Spleen (tissue), 11 donors: ENCODE measurements around the gene VPS72. TPM values are rescaled to one million over a fixed set of nuclear protein-coding genes. Genes with fewer than 3 reads are reported as not detected.

Experiments
- DNase-seq: peaks from one replicate; pipeline ENCODE4 v3.0.0-alpha.2; 2020
- H3K27ac ChIP-seq, 8 donors: fragments of 200-600 bp; sonication (generic) in 7 of 8; 1 replicate in 4 of 8; 2 replicates in 4 of 8; pipeline versions ENCODE4 v1.5.0 to v1.8.0; 2016 to 2021; ENCODE audit warnings: inconsistent platforms in 4 of 8, mild to moderate bottlenecking in 4 of 8, moderate library complexity in 1 of 8
- H3K27me3 ChIP-seq, 7 donors: fragments of 200-600 bp; sonication (generic) in 6 of 7; replicated peaks in 1 of 7; 1 replicate in 4 of 7; 2 replicates in 3 of 7; pipeline versions ENCODE4 v1.5.0 to v1.8.0; 2016 to 2021; ENCODE audit warnings: inconsistent platforms in 3 of 7, mild to moderate bottlenecking in 1 of 7
- H3K36me3 ChIP-seq, 6 donors: fragments of 200-600 bp; sonication (generic) in 5 of 6; 1 replicate in 4 of 6; 2 replicates in 2 of 6; pipeline versions ENCODE4 v1.5.0 to v1.8.0; 2016 to 2021; ENCODE audit warnings: inconsistent platforms in 2 of 6
- H3K4me1 ChIP-seq, 6 donors: fragments of 200-600 bp; sonication (generic) in 5 of 6; 1 replicate in 3 of 6; 2 replicates in 3 of 6; pipeline versions ENCODE4 v1.5.0 to v1.8.0; 2016 to 2021; ENCODE audit warnings: inconsistent platforms in 3 of 6
- H3K4me3 ChIP-seq, 8 donors: fragments of 200-600 bp; sonication (generic) in 7 of 8; 1 replicate in 4 of 8; 2 replicates in 4 of 8; pipeline versions ENCODE4 v1.5.0 to v1.8.0; 2016 to 2021; ENCODE audit warnings: inconsistent platforms in 4 of 8, mild to moderate bottlenecking in 4 of 8, moderate library complexity in 2 of 8
- H3K9me3 ChIP-seq, 8 donors: fragments of 200-600 bp; sonication (generic) in 7 of 8; 1 replicate in 4 of 8; 2 replicates in 4 of 8; pipeline versions ENCODE4 v1.5.0 to v1.8.0; 2016 to 2021; ENCODE audit warnings: inconsistent platforms in 4 of 8
- POLR2A ChIP-seq, 3 donors: fragments of 450-650 bp; IDR thresholded peaks; one replicate each; pipeline ENCODE4 v1.5.1; 2017; ENCODE audit warnings: antibody characterized with exemption in 3 of 3, mild to moderate bottlenecking in 1 of 3
- POLR2AphosphoS5 ChIP-seq, 3 donors: sonication (generic); formaldehyde crosslinking; IDR thresholded peaks; one replicate each; pipeline ENCODE4 v1.5.1; 2017; ENCODE audit warnings: antibody characterized with exemption in 3 of 3
- WGBS, 5 donors: extraction: QIAGEN DNeasy Blood & Tissue Kit in 3 of 5; methylation state at CpG; one replicate each; pipeline versions ENCODE4 v1.1.5 to v1.1.7; 2013 to 2018; 5-methylcytosine and 5-hydroxymethylcytosine counted together
- intact Hi-C: fragments of 100-400 bp; cut with DNase I; formaldehyde crosslinking; loops from one replicate; pipeline ENCODE4 v1.15.0; 2023; ENCODE audit warnings: low total_unique reads
- polyA plus RNA-seq, 3 donors: library from polyadenylated mRNA; stranded (reverse); fragments of 200-250 nt; gene quantifications; one replicate each; pipeline ENCODE4 v1.2.1, GENCODE V29; 2013
- total RNA-seq, 7 donors: library from RNA; depleted of rRNA in 3 of 7; stranded (reverse); fragments of >200 nt in 3 of 7; fragmentation: NEBNext Ultra II Directional in 4 of 7; extraction: Animal tissue kit (Norgen Biotek cat#: 25700) in 4 of 7; gene quantifications; one replicate each; pipeline versions ENCODE4 v1.1.0 to v1.2.1, GENCODE V29; 2016 to 2021
- TF ChIP-seq, protein P1 (sequence below), 11 experiments: fragments of 200-600 bp in 7 of 11; fragments of 450-650 bp in 4 of 11; sonication (generic) in 4 of 11; IDR thresholded peaks in 8 of 11; conservative IDR thresholded peaks in 3 of 11; 1 replicate in 7 of 11; 2 replicates in 4 of 11; pipeline versions ENCODE4 v1.4.0 to v1.8.0; 2016 to 2021; ENCODE audit warnings: antibody characterized with exemption in 11 of 11, inconsistent platforms in 4 of 11, mild to moderate bottlenecking in 1 of 11
- donor health status: healthy with polysubstance abuse.
- donor health status: DM: no; HTN: no; CAD: no; lungs with moderate emphysema.
- donor health status: DM: no; HTN: no; CAD: no.
- donor health status: Bipolar disorder and iron deficiency.
- donor health status: healthy.
- donor health status: DM: no; HTN: no; CAD: no.
- donor health status: DM: yes; HTN: yes; CAD: no.

Gene VPS72
- total and polyA plus RNA-seq, 10 donors: 23.1 to 43.1 (median 31.2) TPM

DNA sequence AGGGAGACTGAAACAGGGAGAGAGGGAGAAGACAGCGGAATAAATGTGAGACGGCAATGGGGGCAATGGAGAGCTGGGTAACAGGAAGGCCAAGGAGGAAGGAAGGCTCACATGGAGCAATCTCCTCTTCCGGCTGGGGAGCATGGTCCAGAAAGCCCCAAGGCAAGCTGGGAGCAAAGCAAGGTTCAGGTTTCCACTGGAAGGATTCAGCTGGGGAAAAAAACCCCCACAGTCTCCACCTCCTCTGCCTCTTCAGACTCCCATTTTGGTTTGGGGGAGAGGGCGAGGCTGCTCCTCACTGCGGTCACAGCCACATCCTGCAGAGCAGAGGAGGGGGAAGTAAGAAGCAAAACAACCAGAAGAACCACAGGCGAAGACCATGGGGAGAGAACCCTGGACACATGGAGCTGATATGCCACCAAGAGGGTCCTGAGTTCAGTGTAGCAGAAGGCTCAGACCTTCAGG lies 32.9 kb downstream of the VPS72 start:
- intact Hi-C loops: loop anchor here (5.0 kb wide), 1 partner anchor 55 kb away; no protein-coding TSS in a partner anchor
- Histone ChIP-seq H3K9me3 (no peaks in the 10 kb centered on the region), H3K27me3 (no peaks in the 10 kb centered on the region), H3K4me1 (peaks cover 15 to 65% (median 44%) of the 10 kb centered on the region in 6 donors), H3K4me3 (peak overlapping the region; percentile 54 to 91 (median 62)), H3K36me3 (peaks cover 0 to 51% (median 23%) of the 10 kb centered on the region in 6 donors), H3K27ac (peak overlapping the region; percentile 66 to 94 (median 85))
- 20 to 36% (median 32%) methylated on average over 6 of the region's 6 CpGs for WGBS, 5 donors
- peak in 2 of 3 donors; percentile 69 to 79 for TF ChIP-seq POLR2AphosphoS5 (IDR thresholded peaks at IDR 0.05)
- TF ChIP-seq, protein P1, sequence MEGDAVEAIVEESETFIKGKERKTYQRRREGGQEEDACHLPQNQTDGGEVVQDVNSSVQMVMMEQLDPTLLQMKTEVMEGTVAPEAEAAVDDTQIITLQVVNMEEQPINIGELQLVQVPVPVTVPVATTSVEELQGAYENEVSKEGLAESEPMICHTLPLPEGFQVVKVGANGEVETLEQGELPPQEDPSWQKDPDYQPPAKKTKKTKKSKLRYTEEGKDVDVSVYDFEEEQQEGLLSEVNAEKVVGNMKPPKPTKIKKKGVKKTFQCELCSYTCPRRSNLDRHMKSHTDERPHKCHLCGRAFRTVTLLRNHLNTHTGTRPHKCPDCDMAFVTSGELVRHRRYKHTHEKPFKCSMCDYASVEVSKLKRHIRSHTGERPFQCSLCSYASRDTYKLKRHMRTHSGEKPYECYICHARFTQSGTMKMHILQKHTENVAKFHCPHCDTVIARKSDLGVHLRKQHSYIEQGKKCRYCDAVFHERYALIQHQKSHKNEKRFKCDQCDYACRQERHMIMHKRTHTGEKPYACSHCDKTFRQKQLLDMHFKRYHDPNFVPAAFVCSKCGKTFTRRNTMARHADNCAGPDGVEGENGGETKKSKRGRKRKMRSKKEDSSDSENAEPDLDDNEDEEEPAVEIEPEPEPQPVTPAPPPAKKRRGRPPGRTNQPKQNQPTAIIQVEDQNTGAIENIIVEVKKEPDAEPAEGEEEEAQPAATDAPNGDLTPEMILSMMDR (IDR thresholded peaks at IDR 0.05 in 8 of 11, conservative IDR thresholded peaks at IDR 0.05 in 3 of 11): peak in 2 of 11 experiments; percentile 7 to 13
- TF ChIP-seq POLR2A (IDR thresholded peaks at IDR 0.05): no peak
- peak; percentile 90 for DNase-seq

DNA sequence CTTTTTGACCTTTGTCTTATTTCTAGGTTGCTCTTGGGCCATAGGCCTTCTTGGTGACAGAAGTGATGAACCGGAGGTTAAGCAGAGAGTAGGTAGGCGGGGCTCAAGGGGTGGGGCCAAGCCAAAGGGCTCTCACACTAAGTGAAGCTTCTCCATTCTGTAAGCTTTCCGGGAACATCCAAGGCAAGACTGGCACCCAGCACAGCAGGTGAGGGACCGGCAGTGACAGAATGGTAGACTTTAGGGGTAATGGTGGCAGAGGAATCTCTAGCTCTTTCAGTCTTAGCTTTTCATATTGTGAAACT lies 33.5 kb downstream of the VPS72 start, which contains the start of gene TNFAIP8L2:
TSS of gene TNFAIP8L2 (plus strand) at position 135 of the 305 bp plus-strand sequence. CDS start 2,049 bp downstream, outside the sequence.
- Histone ChIP-seq H3K27ac (peak within 1 kb of the TSS; percentile 66 to 94 (median 85)), H3K4me1 (peaks cover 15 to 58% (median 41%) of the 10 kb centered on the region in 6 donors), H3K4me3 (peak within 1 kb of the TSS; percentile 54 to 91 (median 62)), H3K27me3 (no peaks in the 10 kb centered on the region), H3K36me3 (peaks cover 0 to 44% (median 23%) of the 10 kb centered on the region in 6 donors), H3K9me3 (no peaks in the 10 kb centered on the region)
- peak; percentile 95 for DNase-seq
- 8 to 25% (median 17%) methylated on average over 4 of the region's 4 CpGs for WGBS, 5 donors
- intact Hi-C loops: loop anchor here (5.0 kb wide), 1 partner anchor 54 kb away; no protein-coding TSS in a partner anchor
- TF ChIP-seq POLR2A (IDR thresholded peaks at IDR 0.05) (no peak), POLR2AphosphoS5 (IDR thresholded peaks at IDR 0.05) (peak in 1 of 3 donors; percentile 55)
- TF ChIP-seq, protein P1 (IDR thresholded peaks at IDR 0.05 in 8 of 11, conservative IDR thresholded peaks at IDR 0.05 in 3 of 11): no peak

DNA sequence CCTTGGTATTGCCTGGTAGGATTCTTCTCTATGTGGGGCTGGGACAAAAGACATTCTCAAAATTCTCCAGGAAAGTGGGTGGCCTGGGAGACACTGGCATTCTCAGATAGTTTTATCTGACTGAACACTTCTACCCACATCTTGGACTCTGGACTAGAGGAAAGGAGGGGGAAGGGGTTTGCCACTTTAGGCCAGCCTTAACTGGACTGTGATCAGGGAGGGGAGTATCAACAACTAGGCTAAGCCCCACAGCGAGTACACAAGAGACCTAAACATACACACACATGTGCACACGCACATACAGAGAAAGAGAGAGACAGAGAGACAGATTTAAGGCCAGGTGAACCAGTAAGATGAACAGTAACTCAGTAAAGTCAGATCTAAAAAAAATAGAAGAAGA lies 42.3 kb downstream of the VPS72 start:
- WGBS, 5 donors: 92 to 98% (median 93%) methylated on average over 2 of the region's 2 CpGs
- H3K4me3 ChIP-seq: peak overlapping the region in 1 of 8 donors; percentile 89
- TF ChIP-seq POLR2AphosphoS5 (IDR thresholded peaks at IDR 0.05) (no peak), POLR2A (IDR thresholded peaks at IDR 0.05) (no peak)
- intact Hi-C loops: no loop called here
- H3K27me3 ChIP-seq: peaks cover 0 to 18% (median 8%) of the 10 kb centered on the region in 7 donors
- DNase-seq: no peak
- no peaks in the 10 kb centered on the region for H3K9me3 ChIP-seq
- peaks cover 6 to 37% (median 20%) of the 10 kb centered on the region in 6 donors for H3K4me1 ChIP-seq
- H3K36me3 ChIP-seq: no peaks in the 10 kb centered on the region
- peak overlapping the region in 1 of 8 donors; percentile 76 for H3K27ac ChIP-seq

DNA sequence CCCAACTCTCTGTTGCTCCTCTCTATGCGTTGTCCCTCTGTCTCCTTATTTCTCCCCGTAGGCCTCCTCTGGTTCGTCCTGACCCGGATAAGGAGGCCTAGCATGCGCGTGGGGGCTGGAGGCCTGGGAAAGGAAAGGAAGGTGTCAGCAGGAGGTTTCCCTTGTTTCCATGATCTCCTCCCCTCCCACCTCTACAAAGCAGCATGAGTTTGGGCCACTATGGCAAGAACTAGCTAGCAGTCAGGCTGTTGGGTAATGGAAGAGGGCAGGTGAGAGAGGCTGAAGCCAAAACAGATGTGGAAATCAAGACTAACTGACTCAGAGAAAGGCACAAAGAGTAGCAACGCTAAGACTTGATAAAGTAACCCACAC lies 42.9 kb downstream of the VPS72 start:
- H3K4me1 ChIP-seq: peaks cover 6 to 42% (median 20%) of the 10 kb centered on the region in 6 donors
- intact Hi-C loops: no loop called here
- no peaks in the 10 kb centered on the region for H3K9me3 ChIP-seq
- H3K27me3 ChIP-seq: peaks cover 0 to 18% (median 8%) of the 10 kb centered on the region in 7 donors
- TF ChIP-seq POLR2A (IDR thresholded peaks at IDR 0.05) (no peak), POLR2AphosphoS5 (IDR thresholded peaks at IDR 0.05) (no peak)
- TF ChIP-seq, protein P1 (IDR thresholded peaks at IDR 0.05 in 8 of 11, conservative IDR thresholded peaks at IDR 0.05 in 3 of 11): no peak
- 13 to 22% (median 20%) methylated on average over 7 of the region's 7 CpGs for WGBS, 5 donors
- no peak for DNase-seq
- H3K4me3 ChIP-seq: peak overlapping the region; percentile 64 to 90 (median 80)
- H3K36me3 ChIP-seq: no peaks in the 10 kb centered on the region
- peak overlapping the region; percentile 48 to 78 (median 67) for H3K27ac ChIP-seq
